Gastroesophageal sphincter (tissue), 3 donors: ENCODE results near the gene MUC5AC.

Experiments used
- EP300 ChIP-seq: sonication (generic); formaldehyde crosslinking; IDR thresholded peaks from one replicate; pipeline ENCODE4 v1.6.1; 2017; ENCODE audit warnings: antibody characterized with exemption, mild to moderate bottlenecking
- POLR2A ChIP-seq, 2 donors: fragments of 450-650 bp; IDR thresholded peaks; one replicate each; pipeline ENCODE4 v1.6.1; 2017; ENCODE audit warnings: antibody characterized with exemption in 2 of 2, mild to moderate bottlenecking in 2 of 2, moderate library complexity in 1 of 2
- POLR2AphosphoS5 ChIP-seq: sonication (generic); formaldehyde crosslinking; IDR thresholded peaks from one replicate; pipeline ENCODE4 v1.6.1; 2017; ENCODE audit warnings: antibody characterized with exemption
- TF ChIP-seq, protein P1 (sequence below), 4 experiments: fragments of 200-600 bp in 2 of 4; fragments of 450-650 bp in 2 of 4; sonication (generic) in 1 of 4; IDR thresholded peaks; one replicate each; pipeline ENCODE4 v1.5.1; 2017 to 2019; ENCODE audit warnings: antibody characterized with exemption in 4 of 4, mild to moderate bottlenecking in 2 of 4, moderate library complexity in 2 of 4

DNA sequence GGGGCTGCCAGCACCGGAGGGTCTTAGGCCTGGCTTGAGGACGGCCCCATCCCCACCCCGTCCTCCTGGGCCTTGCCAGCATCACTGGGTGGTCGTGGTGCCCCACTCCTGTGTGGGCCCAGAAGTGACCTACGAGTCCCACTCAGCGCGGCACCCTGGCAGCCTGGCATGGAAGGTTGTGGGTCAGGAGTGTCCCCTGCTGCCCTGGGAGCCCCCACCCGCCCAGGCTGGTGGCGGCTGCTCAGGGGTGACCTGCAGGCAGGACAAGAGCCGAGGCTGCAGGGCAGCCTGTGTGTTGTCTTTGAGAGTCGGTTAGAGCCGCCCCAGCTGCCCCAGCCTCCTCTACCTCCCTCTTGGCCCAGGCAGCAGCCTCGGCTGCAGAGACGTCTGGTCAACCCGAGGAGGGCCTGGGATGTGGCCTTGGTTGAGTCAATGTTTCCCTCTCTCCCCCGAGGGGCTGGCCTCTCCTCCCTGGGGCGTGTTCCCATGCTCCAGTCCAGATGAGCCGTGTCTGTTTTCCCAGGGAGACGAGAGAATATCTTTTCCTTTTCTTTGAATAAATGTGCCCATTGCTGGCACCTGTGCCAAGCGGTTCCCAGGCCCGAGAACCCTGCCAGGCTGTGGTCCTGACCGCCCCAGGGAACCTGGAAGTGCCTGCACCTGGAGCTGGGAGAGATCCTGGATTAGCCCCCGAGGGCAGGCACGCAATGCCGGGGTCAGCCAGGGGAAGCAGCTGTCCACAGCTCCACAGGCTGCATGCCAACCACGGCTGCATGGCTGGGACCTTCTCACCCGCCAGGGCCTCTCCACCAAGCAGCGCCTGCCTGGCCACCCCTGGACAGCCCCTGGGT lies 35.7 kb upstream of the MUC5AC start:
- TF ChIP-seq, protein P1, sequence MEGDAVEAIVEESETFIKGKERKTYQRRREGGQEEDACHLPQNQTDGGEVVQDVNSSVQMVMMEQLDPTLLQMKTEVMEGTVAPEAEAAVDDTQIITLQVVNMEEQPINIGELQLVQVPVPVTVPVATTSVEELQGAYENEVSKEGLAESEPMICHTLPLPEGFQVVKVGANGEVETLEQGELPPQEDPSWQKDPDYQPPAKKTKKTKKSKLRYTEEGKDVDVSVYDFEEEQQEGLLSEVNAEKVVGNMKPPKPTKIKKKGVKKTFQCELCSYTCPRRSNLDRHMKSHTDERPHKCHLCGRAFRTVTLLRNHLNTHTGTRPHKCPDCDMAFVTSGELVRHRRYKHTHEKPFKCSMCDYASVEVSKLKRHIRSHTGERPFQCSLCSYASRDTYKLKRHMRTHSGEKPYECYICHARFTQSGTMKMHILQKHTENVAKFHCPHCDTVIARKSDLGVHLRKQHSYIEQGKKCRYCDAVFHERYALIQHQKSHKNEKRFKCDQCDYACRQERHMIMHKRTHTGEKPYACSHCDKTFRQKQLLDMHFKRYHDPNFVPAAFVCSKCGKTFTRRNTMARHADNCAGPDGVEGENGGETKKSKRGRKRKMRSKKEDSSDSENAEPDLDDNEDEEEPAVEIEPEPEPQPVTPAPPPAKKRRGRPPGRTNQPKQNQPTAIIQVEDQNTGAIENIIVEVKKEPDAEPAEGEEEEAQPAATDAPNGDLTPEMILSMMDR (IDR thresholded peaks at IDR 0.05), result no peak
- TF ChIP-seq POLR2A (IDR thresholded peaks at IDR 0.05), result no peak
- no peak for TF ChIP-seq EP300
- TF ChIP-seq POLR2AphosphoS5, result no peak
